ENCODE results near the gene RHOB. TPM values are rescaled to one million over a fixed set of nuclear protein-coding genes. Genes with fewer than 3 reads are reported as not detected.

RHOB gene
- total RNA-seq, 1 donor from 2014 or later: 160 TPM

DNA sequence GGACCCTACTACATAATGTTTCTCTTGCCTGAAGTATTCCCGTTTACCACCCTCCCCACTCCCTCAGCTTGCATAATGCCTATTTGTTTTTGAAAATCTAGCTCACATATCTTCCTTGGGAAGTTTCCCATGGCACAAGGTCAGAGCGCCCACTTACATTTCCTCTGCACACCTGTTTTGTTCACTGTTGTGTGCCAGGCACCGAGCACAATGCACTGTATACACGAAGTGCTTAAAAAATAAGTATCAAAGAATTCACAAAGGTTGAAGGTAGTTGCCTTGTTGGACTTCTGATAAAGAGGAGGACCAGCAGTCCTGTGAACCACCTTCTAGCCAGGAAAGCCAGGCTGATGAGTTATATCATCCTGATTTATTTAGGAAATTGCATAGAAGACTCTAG is 16.8 kb upstream of the RHOB start:
- Mint-ChIP-seq H3K4me1 (ENCODE audit: unreplicated experiment) (peaks cover 11% of the 10 kb centered on the region), H3K36me3 (ENCODE audit: unreplicated experiment) (no peaks in the 10 kb centered on the region), H3K27me3 (ENCODE audit: unreplicated experiment) (peaks cover 2% of the 10 kb centered on the region), H3K27ac (ENCODE audit: unreplicated experiment) (no peak overlapping the region), H3K4me3 (ENCODE audit: unreplicated experiment) (no peak overlapping the region), H3K9me3 (ENCODE audit: unreplicated experiment) (no peaks in the 10 kb centered on the region)
- no peak for DNase-seq (ENCODE audit: extremely low spot score, unreplicated experiment)
- TF ChIP-seq, protein P1, sequence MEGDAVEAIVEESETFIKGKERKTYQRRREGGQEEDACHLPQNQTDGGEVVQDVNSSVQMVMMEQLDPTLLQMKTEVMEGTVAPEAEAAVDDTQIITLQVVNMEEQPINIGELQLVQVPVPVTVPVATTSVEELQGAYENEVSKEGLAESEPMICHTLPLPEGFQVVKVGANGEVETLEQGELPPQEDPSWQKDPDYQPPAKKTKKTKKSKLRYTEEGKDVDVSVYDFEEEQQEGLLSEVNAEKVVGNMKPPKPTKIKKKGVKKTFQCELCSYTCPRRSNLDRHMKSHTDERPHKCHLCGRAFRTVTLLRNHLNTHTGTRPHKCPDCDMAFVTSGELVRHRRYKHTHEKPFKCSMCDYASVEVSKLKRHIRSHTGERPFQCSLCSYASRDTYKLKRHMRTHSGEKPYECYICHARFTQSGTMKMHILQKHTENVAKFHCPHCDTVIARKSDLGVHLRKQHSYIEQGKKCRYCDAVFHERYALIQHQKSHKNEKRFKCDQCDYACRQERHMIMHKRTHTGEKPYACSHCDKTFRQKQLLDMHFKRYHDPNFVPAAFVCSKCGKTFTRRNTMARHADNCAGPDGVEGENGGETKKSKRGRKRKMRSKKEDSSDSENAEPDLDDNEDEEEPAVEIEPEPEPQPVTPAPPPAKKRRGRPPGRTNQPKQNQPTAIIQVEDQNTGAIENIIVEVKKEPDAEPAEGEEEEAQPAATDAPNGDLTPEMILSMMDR (IDR thresholded peaks at IDR 0.05): no peak

DNA sequence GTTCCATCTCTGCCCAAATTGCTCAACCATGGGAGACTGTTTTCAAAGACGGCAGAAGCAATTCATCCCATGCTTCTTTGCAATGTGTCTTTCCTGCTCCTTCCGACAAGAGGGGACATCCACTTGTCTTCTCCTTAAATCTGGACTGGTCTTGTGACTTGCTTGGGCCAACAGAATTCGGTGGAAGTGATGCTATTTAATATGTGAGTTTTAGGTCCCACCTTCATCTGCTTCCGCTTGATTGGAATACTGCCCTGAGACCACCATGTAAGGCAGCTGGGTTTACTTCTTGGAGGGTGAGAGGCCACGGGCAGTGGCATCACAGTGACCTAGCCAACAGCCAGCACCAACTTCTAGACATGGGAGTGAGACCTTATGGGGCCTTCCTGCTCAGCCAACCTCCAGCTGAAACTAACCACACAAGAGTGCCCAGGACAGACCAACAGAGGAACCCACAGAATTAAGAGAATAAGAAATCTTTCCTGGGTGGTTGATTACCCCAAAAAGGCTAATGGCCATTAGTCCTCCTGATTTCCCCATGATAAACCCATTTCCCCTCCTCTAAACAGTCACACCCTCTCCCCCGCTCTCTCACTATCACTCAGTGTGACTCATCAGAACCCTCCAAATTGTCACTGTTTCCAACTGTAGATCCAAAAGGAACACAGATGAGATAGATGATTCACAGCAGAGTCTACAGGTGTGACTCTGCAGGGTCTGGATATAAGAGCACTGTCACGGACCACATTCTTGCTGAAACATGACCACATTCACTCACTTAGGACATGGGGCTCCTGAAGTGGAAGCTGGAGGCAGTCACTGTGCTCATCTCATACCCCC is 16.2 kb upstream of the RHOB start:
- Mint-ChIP-seq H3K27ac (ENCODE audit: unreplicated experiment) (no peak overlapping the region), H3K36me3 (ENCODE audit: unreplicated experiment) (no peaks in the 10 kb centered on the region), H3K4me1 (ENCODE audit: unreplicated experiment) (peaks cover 5% of the 10 kb centered on the region), H3K4me3 (ENCODE audit: unreplicated experiment) (no peak overlapping the region), H3K27me3 (ENCODE audit: unreplicated experiment) (peaks cover 2% of the 10 kb centered on the region), H3K9me3 (ENCODE audit: unreplicated experiment) (no peaks in the 10 kb centered on the region)
- TF ChIP-seq, protein P1 (IDR thresholded peaks at IDR 0.05): no peak
- DNase-seq (ENCODE audit: extremely low spot score, unreplicated experiment): no peak

DNA sequence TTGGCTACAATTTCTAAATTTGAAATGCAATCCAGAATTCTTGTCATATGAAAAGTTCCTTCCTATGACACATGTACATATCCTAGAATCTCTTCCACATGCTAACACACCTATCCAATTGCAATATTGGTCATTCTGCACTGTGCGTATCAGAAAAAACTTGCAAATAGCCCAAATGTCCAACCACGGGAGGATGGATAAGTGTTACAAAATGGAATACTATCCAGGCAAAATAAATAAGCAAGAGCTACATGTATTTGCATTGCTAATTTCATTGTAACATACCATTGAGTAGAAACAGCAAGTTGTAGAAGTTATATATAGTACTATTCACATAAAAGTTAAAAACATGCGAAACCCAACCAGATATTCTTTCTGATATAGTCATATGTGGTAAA is 15.6 kb upstream of the RHOB start:
- H3K36me3 Mint-ChIP-seq (ENCODE audit: unreplicated experiment): no peaks in the 10 kb centered on the region
- H3K9me3 Mint-ChIP-seq (ENCODE audit: unreplicated experiment): no peaks in the 10 kb centered on the region
- no peaks in the 10 kb centered on the region for H3K4me1 Mint-ChIP-seq (ENCODE audit: unreplicated experiment)
- H3K4me3 Mint-ChIP-seq (ENCODE audit: unreplicated experiment): no peak overlapping the region
- no peak overlapping the region for H3K27ac Mint-ChIP-seq (ENCODE audit: unreplicated experiment)
- DNase-seq (ENCODE audit: extremely low spot score, unreplicated experiment): no peak
- H3K27me3 Mint-ChIP-seq (ENCODE audit: unreplicated experiment): peaks cover 2% of the 10 kb centered on the region
- TF ChIP-seq, protein P1 (IDR thresholded peaks at IDR 0.05): no peak

DNA sequence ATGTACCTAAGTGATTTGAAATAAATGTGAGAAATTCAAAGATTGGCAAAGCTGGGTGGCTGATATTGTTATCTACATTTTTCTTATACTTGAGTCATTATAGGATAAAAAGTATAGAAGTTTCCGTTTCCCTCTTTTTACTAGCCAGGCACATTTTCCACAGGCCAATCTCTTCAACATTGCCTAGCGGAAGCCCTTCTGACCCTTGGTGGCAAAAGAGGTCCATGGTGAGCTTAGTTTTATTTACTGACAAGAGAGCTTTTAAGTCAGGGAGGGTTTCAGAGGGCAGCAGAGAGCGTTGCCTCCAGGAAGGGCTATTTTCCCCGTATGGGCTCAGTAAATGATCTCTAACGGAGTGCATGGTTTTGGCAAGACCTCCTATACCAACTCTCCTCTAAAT is 15.1 kb upstream of the RHOB start:
- no peak for DNase-seq (ENCODE audit: extremely low spot score, unreplicated experiment)
- Mint-ChIP-seq H3K36me3 (ENCODE audit: unreplicated experiment) (no peaks in the 10 kb centered on the region), H3K4me1 (ENCODE audit: unreplicated experiment) (no peaks in the 10 kb centered on the region), H3K9me3 (ENCODE audit: unreplicated experiment) (no peaks in the 10 kb centered on the region), H3K27me3 (ENCODE audit: unreplicated experiment) (peaks cover 2% of the 10 kb centered on the region), H3K27ac (ENCODE audit: unreplicated experiment) (no peak overlapping the region), H3K4me3 (ENCODE audit: unreplicated experiment) (no peak overlapping the region)
- TF ChIP-seq, protein P1 (IDR thresholded peaks at IDR 0.05): no peak

DNA sequence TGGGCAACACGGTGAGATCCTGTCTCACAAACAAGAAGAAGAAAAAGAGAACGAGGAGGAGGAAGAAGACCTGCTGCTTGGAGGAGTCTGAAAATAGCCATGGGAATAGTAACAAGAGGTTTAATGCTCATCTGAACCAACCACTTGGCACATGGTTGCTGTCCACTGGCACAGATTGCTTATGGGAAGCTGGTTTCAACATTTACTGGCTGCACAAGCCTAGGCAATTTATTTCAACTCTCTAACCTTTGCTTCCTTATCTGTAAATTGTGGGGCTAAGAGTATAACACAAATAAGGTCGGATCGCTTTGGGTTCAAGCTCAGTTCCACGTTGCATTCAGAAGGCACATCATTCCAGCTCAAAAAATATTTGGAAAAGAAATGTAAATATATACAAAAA is 14.2 kb upstream of the RHOB start:
- peaks cover 2% of the 10 kb centered on the region for H3K27me3 Mint-ChIP-seq (ENCODE audit: unreplicated experiment)
- no peak overlapping the region for H3K27ac Mint-ChIP-seq (ENCODE audit: unreplicated experiment)
- no peak overlapping the region for H3K4me3 Mint-ChIP-seq (ENCODE audit: unreplicated experiment)
- no peak for DNase-seq (ENCODE audit: extremely low spot score, unreplicated experiment)
- no peaks in the 10 kb centered on the region for H3K9me3 Mint-ChIP-seq (ENCODE audit: unreplicated experiment)
- TF ChIP-seq, protein P1 (IDR thresholded peaks at IDR 0.05): no peak
- H3K36me3 Mint-ChIP-seq (ENCODE audit: unreplicated experiment): no peaks in the 10 kb centered on the region
- peaks cover 1% of the 10 kb centered on the region for H3K4me1 Mint-ChIP-seq (ENCODE audit: unreplicated experiment)
